Right lung (tissue), 5 donors: ENCODE results near the gene PTPN23. TPM values are rescaled to one million over a fixed set of nuclear protein-coding genes. Genes with fewer than 3 reads are reported as not detected.
"Not testable (repeated sequence)": the region's sequence is repeated elsewhere in the genome, so short reads cannot be mapped to it uniquely, and the experiment has no call there.

Experiments
- DNase-seq, 2 donors: peaks; one replicate each; pipeline ENCODE4 v3.0.0-alpha.2; 2013
- polyA plus RNA-seq, 5 donors: library from polyadenylated mRNA; unstranded; fragments of 120-200 nt; gene quantifications; one replicate each; pipeline versions ENCODE4 v1.2.1 to v1.2.3, GENCODE V29; 2013; ENCODE audit warnings: inconsistent platforms in 1 of 5, low replicate concordance in 1 of 5; ENCODE audit not compliant: insufficient read length in 5 of 5, insufficient read depth in 1 of 5

Gene PTPN23
- polyA plus RNA-seq, 5 donors = 16.0 to 31.5 (median 23.4) TPM

DNA sequence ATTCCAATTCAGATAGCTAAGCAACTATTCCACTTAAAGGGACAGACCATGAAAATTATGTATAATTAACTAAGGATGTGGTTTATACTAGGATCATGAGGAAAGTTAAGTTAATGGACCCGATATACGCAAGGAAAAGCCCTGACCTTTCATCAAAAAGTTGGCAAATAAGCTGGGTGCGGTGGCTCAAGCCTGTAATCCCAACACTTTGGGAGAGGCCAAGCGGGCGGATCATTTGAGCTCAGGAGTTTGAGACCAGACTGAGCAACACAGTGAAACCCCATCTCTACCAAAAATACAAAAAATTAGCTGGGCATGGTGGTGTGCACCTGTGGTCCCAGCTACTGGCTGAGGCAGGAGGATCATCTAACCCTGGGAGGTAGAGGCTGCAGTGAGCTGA is 55.4 kb downstream of the PTPN23 start:
- no peak for DNase-seq

- no peak for DNase-seq
Measured at GRCh38 chr3:47440131-47440530, 59.3 kb downstream of the PTPN23 start.

DNA sequence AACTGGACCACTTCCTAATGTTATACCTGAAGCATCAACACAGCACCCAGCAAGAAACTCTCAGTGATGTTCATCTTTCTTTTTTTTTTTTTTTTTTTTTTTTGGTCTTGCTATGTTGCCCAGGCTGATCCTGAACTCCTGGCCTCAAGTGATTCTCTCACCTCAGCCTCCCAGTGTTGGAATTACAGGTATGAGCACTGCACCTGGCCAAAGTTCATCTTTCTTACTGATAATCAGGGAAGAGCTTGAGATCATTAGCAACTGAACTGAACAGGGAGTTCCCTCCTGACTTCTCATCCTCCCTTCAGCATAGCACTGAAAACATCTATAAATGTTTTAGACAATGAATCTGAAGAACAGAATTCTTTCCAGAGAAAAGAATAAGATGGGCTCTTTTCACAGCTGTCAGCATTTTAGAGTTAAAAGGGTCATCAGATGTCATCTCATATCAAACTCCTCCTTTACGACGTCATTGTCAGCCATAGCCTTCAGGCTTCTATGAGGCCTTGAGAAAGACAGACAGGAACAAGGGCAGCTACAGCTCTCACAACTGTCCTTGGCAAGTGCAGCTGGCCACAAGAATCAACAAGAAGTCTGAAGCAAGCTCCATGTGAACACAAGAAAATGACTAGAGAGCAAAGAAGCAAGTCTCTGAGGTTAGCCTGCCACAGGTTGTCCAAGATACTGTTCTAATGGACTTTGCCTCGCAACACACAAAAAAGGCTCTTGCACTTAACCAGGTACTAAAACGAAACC is 61.2 kb downstream of the PTPN23 start:
- no peak for DNase-seq

- DNase-seq = no peak
Measured at GRCh38 chr3:47443611-47443995, 62.8 kb downstream of the PTPN23 start.

GRCh38 chr3:47444103-47444502 is 63.3 kb downstream of the PTPN23 start:
- no peak for DNase-seq

DNA sequence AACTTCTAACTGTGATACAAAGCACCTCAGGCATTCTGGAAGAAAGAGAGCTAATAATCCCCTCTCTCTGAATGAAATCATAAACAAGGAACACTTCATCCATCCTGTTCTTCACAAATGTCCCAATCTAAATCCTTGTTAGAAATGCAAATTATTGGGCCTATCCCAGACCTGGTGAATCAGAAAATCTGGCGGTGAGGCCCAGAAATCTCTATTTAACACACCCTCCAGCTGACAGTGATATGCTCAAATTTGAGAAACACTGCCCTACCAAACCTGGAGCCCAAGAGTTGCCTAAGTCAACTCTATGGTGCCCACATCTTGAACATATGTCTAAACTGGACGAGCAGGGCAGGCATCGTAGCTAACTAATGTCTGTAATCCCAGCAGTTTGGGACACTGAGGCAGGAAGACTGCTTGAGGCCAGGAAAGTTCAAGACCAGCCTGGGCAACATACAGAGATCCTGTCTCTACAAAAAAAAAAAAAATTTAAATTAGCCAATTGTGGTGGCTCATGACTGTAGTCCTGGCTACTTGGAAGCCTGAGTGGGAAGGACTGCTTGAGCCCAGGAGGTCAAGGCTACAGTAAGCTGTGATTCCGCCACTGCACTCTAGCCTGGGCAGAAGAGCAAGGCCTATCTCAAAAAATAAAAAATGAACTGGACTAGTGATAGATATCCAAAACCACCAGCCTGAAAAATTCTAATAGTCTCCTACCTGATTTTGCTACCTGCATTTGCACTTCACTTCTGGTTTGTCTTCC is 71.8 kb downstream of the PTPN23 start:
- no peak for DNase-seq

DNA sequence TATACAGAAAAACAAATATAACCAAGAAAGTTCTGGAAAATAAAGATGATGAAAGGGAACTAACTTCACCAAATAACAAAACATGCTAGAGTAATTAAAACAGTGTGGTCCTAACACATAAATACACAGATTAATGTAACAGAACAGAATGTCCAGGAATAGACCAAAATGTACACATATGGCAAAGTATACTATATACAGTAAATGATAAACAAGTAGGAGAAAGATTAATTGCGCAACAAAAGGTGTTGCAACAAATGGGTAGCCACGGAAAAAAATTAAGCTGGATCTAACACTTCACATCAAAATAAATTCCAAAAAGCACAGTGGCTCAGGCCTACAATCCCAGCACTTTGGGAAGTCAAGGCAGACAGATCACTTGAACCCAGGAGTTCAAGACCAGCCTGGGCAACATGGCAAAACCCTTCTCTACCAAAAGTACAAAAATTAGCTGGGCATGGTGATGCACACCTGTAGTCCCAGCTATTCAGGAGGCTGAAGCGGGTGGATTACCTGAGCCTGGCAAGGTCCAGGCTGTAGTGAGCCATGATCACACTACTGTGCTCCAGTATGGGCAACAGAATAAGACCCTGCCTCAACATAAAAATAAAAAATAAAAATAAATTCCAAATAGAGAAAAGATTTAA is 75.1 kb downstream of the PTPN23 start:
- DNase-seq = no peak

DNA sequence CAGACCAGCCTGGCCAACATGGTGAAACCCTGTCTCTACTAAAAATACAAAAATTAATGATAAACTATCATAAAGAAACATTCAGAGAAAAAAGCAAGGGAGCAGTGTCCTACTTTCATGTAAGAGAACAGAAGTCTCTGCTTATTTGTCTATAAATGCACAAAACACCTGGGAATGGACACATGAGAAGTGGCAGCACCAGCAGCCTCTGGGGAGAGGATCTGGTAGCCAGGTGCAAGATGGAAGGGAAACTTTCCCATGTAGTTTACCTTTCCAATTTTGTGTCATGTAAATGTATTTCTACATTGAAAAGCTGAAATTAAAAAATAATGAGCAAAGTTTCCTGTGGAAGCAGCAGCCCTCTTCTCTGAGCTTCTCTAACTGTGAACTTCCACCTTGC is 76.2 kb downstream of the PTPN23 start:
- DNase-seq = no peak

- DNase-seq = not testable (repeated sequence)
Measured at GRCh38 chr3:47459534-47460085, 78.8 kb downstream of the PTPN23 start.

Other genes starting within 250 kb of the PTPN23 start
- 10 to 100 TPM; 44.0 to 64.0 (median 61.7) TPM for gene SETD2, start 216.9 kb upstream of the PTPN23 start, polyA plus RNA-seq
- gene KIF9, start 98.2 kb upstream of the PTPN23 start, polyA plus RNA-seq = 10 to 100 TPM; 14.6 to 19.1 (median 15.4) TPM
- 10 to 100 TPM in 4 of 5 donors, 1 to 10 TPM in 1; 9.0 to 14.1 (median 13.3) TPM for gene KLHL18, start 98.1 kb upstream of the PTPN23 start, polyA plus RNA-seq
- 10 to 100 TPM; 48.4 to 63.1 (median 50.8) TPM for gene SCAP, start 94.9 kb downstream of the PTPN23 start, polyA plus RNA-seq
- gene ELP6, start 132.7 kb downstream of the PTPN23 start, polyA plus RNA-seq = 10 to 100 TPM; 38.5 to 45.7 (median 41.7) TPM
- gene CSPG5, start 197.8 kb downstream of the PTPN23 start, polyA plus RNA-seq = 1 to 10 TPM in 3 of 5 donors, under 1 TPM in 2; 0.63 to 1.2 (median 1.1) TPM